ENCODE results near the gene OR2H2. TPM values are rescaled to one million over a fixed set of nuclear protein-coding genes. Genes with fewer than 3 reads are reported as not detected.
A peak's percentile ranks its signal among the peaks of the same experiment; 100 is the strongest.

OR2H2 gene
- total and polyA plus RNA-seq, 2 of the 13 experiments (the other 11 are each of a cell fraction or from before 2014, with no cell fraction given), result not detected

DNA sequence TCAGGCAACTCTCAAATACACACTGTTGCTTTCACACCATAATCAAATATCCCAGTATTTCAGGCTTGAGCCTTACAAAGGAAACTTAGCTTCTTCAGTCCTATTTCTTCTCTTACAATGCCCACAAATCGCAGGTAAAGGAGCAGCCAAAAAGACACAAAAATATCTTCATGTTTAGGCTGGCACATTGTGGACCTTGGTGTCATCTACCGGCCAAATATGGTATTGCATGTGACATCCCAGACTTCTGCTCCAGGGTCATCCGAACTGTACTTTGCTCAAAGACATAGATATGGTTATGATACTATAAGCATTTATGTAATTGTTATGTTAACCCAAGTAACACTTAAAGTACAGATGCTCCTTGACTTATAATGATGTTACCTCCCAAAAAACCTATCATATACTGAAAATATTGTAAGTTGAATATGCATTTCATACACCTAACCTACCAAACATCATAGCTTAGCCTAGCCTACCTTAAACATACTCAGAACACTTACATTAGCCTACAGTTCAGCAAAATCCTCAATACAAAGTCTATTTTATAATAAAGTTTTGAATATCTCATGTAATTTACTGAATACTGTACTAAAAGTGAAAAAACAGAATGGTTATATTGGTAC lies 4.6 kb downstream of the OR2H2 start (continued):
- TF ChIP-seq TFAP4 (IDR thresholded peaks at IDR 0.05; ENCODE audit: borderline replicate concordance, low read depth) (no peak), HIVEP1 (CRISPR knock-in tag; IDR thresholded peaks at IDR 0.05) (no peak), ATF7 (IDR thresholded peaks at IDR 0.05) (no peak), ATF7 (CRISPR knock-in tag; IDR thresholded peaks at IDR 0.05) (no peak), HCFC1 (IDR thresholded peaks at IDR 0.05; ENCODE audit: low read depth, low read length) (no peak), CREB1 (IDR thresholded peaks at IDR 0.05) (no peak), CREB1 (CRISPR knock-in tag; IDR thresholded peaks at IDR 0.05) (no peak), ZFP1 (CRISPR knock-in tag; IDR thresholded peaks at IDR 0.05) (no peak), FOXO1 (CRISPR knock-in tag; IDR thresholded peaks at IDR 0.05) (peak; percentile 16; the same call in 1 of the 2 replicates), ZBTB2 (CRISPR knock-in tag; IDR thresholded peaks at IDR 0.05; ENCODE audit: low read depth) (no peak), MXD3 (CRISPR knock-in tag; IDR thresholded peaks at IDR 0.05) (no peak), ZNF770 (CRISPR knock-in tag; IDR thresholded peaks at IDR 0.05) (no peak), HOXA7 (CRISPR knock-in tag; IDR thresholded peaks at IDR 0.05) (no peak), DR1 (CRISPR knock-in tag; IDR thresholded peaks at IDR 0.05) (no peak), RAD21 (CRISPR knock-in tag; IDR thresholded peaks at IDR 0.05) (peak; percentile 79), PAXIP1 (CRISPR knock-in tag; conservative IDR thresholded peaks at IDR 0.05) (no peak), HOXA5 (CRISPR knock-in tag; IDR thresholded peaks at IDR 0.05) (no peak), MTF2 (CRISPR knock-in tag; IDR thresholded peaks at IDR 0.05; ENCODE audit: borderline replicate concordance) (0 out of 2 replicates have a peak, but pooled peaks have one; percentile 48), SIX4 (CRISPR knock-in tag; IDR thresholded peaks at IDR 0.05) (no peak), RARG (CRISPR knock-in tag; IDR thresholded peaks at IDR 0.05; ENCODE audit: low read depth) (no peak)
- TF ChIP-seq, protein P1, sequence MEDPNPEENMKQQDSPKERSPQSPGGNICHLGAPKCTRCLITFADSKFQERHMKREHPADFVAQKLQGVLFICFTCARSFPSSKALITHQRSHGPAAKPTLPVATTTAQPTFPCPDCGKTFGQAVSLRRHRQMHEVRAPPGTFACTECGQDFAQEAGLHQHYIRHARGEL (CRISPR knock-in tag; IDR thresholded peaks at IDR 0.05), result no peak

Measured in HepG2 (cell line).